T-helper 9 cell (primary cell): Measurements from ENCODE around the gene RIPOR2.
"Not testable (repeated sequence)": the region's sequence is repeated elsewhere in the genome, so short reads cannot be mapped to it uniquely, and the experiment has no call there.

ENCODE experiments used
- DNase-seq: peaks from one replicate; pipeline ENCODE4 v3.0.0-alpha.2; 2020

The RIPOR2 gene

GRCh38 chr6:24797596-24798216 is 138.1 kb downstream of the RIPOR2 start:
- DNase-seq = no peak

- no peak for DNase-seq
Observed at GRCh38 chr6:24796616-24797290, 139.0 kb downstream of the RIPOR2 start.

- DNase-seq = no peak
Observed at GRCh38 chr6:24795106-24795505, 140.7 kb downstream of the RIPOR2 start.

- no peak for DNase-seq
Observed at GRCh38 chr6:24788031-24788665, 147.6 kb downstream of the RIPOR2 start.

GRCh38 chr6:24780206-24780605 is 155.6 kb downstream of the RIPOR2 start:
- DNase-seq = no peak

- DNase-seq = no peak
Observed at GRCh38 chr6:24779416-24780016, 156.2 kb downstream of the RIPOR2 start.

- no peak for DNase-seq
Observed at GRCh38 chr6:24778878-24779277, 156.9 kb downstream of the RIPOR2 start.

GRCh38 chr6:24778121-24778520 is 157.6 kb downstream of the RIPOR2 start:
- no peak for DNase-seq

- DNase-seq = no peak
Observed at GRCh38 chr6:24777227-24777626, 158.5 kb downstream of the RIPOR2 start.

- DNase-seq = peak; percentile 12
Observed at GRCh38 chr6:24775520-24776058, 160.2 kb downstream of the RIPOR2 start.

- peak; percentile 99 for DNase-seq
Observed at GRCh38 chr6:24774696-24775519, 160.9 kb downstream of the RIPOR2 start, which contains the start of gene GMNN. Gene GMNN (plus strand): TSS chr6:24774937. CDS start chr6:24777247, 2,310 bp downstream.

GRCh38 chr6:24768361-24768760 is 167.4 kb downstream of the RIPOR2 start:
- DNase-seq = no peak

- DNase-seq = no peak
Observed at GRCh38 chr6:24766680-24767462, 168.9 kb downstream of the RIPOR2 start.

- not testable (repeated sequence) for DNase-seq
Observed at GRCh38 chr6:24765968-24766367, 169.8 kb downstream of the RIPOR2 start.

- DNase-seq = not testable (repeated sequence)
Observed at GRCh38 chr6:24764833-24765828, 170.6 kb downstream of the RIPOR2 start.

GRCh38 chr6:24763578-24763977 is 172.2 kb downstream of the RIPOR2 start:
- no peak for DNase-seq

- no peak for DNase-seq
Observed at GRCh38 chr6:24761851-24762250, 173.9 kb downstream of the RIPOR2 start.

GRCh38 chr6:24761193-24761835 is 174.4 kb downstream of the RIPOR2 start:
- DNase-seq = no peak

GRCh38 chr6:24760210-24760609 is 175.6 kb downstream of the RIPOR2 start:
- DNase-seq = no peak

GRCh38 chr6:24759718-24760117 is 176.0 kb downstream of the RIPOR2 start:
- DNase-seq = no peak
